Mesothelial cell of epicardium (in vitro differentiated cells): ENCODE data around the gene TPPP3. TPM values are rescaled to one million over a fixed set of nuclear protein-coding genes. Genes with fewer than 3 reads are reported as not detected.

Experiments
- DNase-seq, 2 experiments: peaks; one replicate each; pipeline ENCODE4 v3.0.0; 2021; ENCODE audit warnings: low spot score in 2 of 2; ENCODE audit not compliant: unreplicated experiment in 2 of 2
- H3K27ac Mint-ChIP-seq: 2 replicates; pipeline ENCODE4 v1.8.0; 2021; ENCODE audit warnings: mixed read lengths
- H3K27me3 Mint-ChIP-seq: 2 replicates; pipeline ENCODE4 v1.8.0; 2021; ENCODE audit warnings: low read depth, mixed read lengths
- H3K36me3 Mint-ChIP-seq: 2 replicates; pipeline ENCODE4 v1.8.0; 2021; ENCODE audit warnings: mixed read lengths
- H3K4me1 Mint-ChIP-seq: 2 replicates; pipeline ENCODE4 v1.8.0; 2021; ENCODE audit warnings: mixed read lengths
- H3K4me3 Mint-ChIP-seq: 2 replicates; pipeline ENCODE4 v1.8.0; 2021; ENCODE audit warnings: mild to moderate bottlenecking, moderate library complexity, mixed read lengths
- H3K9me3 Mint-ChIP-seq: 2 replicates; pipeline ENCODE4 v1.8.0; 2021; ENCODE audit warnings: mixed read lengths
- total RNA-seq: library from RNA; stranded (reverse); gene quantifications from 3 replicates; pipeline ENCODE4 v1.2.1, GENCODE V29; 2021
- TF ChIP-seq, protein P1 (sequence below): fragments of 200-600 bp; sonication (generic); IDR thresholded peaks from one replicate; pipeline ENCODE4 v1.5.0; 2021; ENCODE audit warnings: antibody characterized with exemption; ENCODE audit not compliant: unreplicated experiment

TPPP3 gene
- total RNA-seq, 1 donor from 2014 or later = 5.5 TPM

DNA sequence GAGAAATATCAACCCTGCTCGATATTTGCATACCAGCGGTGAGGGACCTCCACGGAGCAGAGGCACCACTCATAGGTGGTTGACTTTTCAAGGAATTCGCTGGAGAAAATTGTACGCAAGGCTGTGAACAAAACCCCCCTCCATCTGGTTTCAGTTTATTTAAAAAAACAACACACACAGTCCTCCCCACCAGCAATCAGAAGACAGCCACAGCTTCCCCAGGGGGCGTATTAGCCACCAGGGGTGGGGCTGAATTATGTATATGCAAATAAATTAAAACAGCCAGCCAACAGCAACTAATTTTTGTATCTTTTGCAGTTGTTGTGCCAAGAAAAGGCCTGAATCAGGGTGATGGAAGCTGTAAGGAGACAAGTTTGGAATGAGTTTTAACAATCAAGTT lies 31.8 kb upstream of the TPPP3 start:
- Mint-ChIP-seq H3K36me3 (no peaks in the 10 kb centered on the region), H3K27ac (no peak overlapping the region), H3K9me3 (no peaks in the 10 kb centered on the region), H3K27me3 (peaks cover 52% of the 10 kb centered on the region), H3K4me1 (peaks cover 19% of the 10 kb centered on the region), H3K4me3 (no peak overlapping the region)
- TF ChIP-seq, protein P1, sequence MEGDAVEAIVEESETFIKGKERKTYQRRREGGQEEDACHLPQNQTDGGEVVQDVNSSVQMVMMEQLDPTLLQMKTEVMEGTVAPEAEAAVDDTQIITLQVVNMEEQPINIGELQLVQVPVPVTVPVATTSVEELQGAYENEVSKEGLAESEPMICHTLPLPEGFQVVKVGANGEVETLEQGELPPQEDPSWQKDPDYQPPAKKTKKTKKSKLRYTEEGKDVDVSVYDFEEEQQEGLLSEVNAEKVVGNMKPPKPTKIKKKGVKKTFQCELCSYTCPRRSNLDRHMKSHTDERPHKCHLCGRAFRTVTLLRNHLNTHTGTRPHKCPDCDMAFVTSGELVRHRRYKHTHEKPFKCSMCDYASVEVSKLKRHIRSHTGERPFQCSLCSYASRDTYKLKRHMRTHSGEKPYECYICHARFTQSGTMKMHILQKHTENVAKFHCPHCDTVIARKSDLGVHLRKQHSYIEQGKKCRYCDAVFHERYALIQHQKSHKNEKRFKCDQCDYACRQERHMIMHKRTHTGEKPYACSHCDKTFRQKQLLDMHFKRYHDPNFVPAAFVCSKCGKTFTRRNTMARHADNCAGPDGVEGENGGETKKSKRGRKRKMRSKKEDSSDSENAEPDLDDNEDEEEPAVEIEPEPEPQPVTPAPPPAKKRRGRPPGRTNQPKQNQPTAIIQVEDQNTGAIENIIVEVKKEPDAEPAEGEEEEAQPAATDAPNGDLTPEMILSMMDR = no peak
- no peak for DNase-seq

DNA sequence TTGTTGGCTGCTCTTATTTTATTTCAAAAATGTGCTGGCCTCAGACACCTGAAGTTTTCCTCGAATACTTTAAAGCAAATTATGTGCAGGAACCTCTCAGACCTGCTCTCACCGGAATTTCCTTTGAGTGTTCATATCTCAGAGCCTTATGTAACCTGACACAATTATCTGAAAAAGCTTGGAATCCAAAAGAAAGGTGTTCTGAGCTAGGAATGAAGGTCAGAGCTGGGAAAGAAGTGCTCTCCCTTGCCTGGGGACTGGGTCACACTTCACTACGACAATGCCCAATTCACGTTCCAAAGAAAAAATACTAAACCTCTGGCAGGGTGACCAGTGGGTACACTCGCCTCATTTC lies 30.9 kb upstream of the TPPP3 start:
- Mint-ChIP-seq H3K9me3 (no peaks in the 10 kb centered on the region), H3K4me3 (no peak overlapping the region), H3K36me3 (no peaks in the 10 kb centered on the region), H3K4me1 (peaks cover 19% of the 10 kb centered on the region), H3K27ac (no peak overlapping the region), H3K27me3 (peaks cover 44% of the 10 kb centered on the region)
- TF ChIP-seq, protein P1 = no peak
- DNase-seq = no peak

DNA sequence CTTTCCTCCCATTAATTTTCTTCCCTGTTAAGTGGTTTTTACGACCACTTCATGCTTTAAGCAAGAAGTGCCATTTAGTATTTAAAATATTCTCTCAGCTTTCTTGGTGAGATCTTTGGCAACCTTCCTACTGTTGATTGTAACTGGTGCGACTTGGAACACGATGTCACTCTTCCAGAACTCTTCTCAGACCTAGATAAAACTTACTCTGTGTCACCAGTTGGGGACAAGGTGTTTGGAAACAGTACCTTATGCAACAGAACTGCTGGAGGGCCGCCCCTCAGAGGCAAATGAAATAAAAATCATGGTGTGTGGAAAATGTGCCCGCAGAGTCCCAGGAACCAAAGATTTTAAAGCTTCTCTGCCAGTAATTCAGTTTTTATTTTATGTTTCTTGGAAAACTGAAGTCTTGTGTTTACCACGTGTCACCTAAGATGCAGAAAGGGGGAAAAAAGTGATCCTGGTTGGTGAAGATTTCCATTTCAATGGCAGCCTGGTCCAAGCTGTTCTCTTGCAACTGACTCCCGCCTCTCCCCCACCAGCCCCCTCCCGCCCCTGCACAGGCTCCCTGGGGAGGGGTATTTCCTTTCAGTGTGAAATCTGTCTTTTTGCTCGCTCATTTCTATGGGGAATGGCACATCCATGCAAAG lies 30.4 kb upstream of the TPPP3 start:
- no peak overlapping the region for H3K27ac Mint-ChIP-seq
- no peaks in the 10 kb centered on the region for H3K9me3 Mint-ChIP-seq
- H3K4me3 Mint-ChIP-seq = no peak overlapping the region
- peaks cover 19% of the 10 kb centered on the region for H3K4me1 Mint-ChIP-seq
- H3K36me3 Mint-ChIP-seq = no peaks in the 10 kb centered on the region
- H3K27me3 Mint-ChIP-seq = peaks cover 39% of the 10 kb centered on the region
- no peak for DNase-seq
- TF ChIP-seq, protein P1 = no peak

DNA sequence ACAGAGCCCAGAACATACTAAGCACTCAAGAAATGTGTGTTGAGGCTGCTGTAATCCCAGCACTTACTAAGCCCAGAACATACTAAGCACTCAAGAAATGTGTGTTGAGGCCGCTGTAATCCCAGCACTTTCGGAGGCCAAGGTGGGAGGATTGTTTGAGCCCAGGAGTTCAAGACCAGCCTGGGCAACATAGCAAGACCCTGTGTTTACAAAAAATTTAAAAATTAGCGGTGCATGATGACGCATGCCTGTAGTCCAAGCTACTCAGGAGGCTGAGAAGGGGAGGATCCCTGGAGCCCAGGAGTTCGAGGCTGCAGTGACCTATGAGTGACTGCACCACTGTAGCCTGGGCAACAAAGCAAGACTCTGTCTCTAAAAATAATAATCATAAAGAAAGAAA lies 29.7 kb upstream of the TPPP3 start:
- H3K4me1 Mint-ChIP-seq = peaks cover 20% of the 10 kb centered on the region
- H3K27me3 Mint-ChIP-seq = peaks cover 32% of the 10 kb centered on the region
- no peak overlapping the region for H3K4me3 Mint-ChIP-seq
- no peak overlapping the region for H3K27ac Mint-ChIP-seq
- H3K9me3 Mint-ChIP-seq = no peaks in the 10 kb centered on the region
- no peak for DNase-seq
- H3K36me3 Mint-ChIP-seq = no peaks in the 10 kb centered on the region
- TF ChIP-seq, protein P1 = no peak

DNA sequence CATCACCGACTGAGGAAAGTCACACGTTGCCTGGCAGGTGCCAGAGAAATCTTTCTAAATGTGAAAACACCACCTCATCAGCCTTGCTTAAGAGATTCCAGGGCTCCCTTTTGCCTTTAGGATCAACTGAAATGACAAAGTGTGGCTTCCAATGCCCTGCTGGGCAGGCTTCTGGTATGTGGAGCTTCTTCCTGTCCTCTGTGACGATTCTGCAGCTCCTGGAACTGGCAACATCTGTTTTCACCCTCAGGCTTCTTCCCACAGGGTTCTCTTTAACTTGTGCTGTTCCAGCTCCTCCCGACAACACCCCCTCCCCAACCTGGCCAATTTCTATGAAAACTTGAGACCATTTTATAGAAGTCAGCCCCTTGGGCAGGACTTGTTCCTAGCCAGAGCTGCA lies 27.7 kb upstream of the TPPP3 start:
- H3K9me3 Mint-ChIP-seq = no peaks in the 10 kb centered on the region
- DNase-seq = no peak
- H3K27ac Mint-ChIP-seq = no peak overlapping the region
- no peak overlapping the region for H3K4me3 Mint-ChIP-seq
- H3K27me3 Mint-ChIP-seq = peaks cover 18% of the 10 kb centered on the region
- TF ChIP-seq, protein P1 = no peak
- H3K36me3 Mint-ChIP-seq = no peaks in the 10 kb centered on the region
- peaks cover 32% of the 10 kb centered on the region for H3K4me1 Mint-ChIP-seq

DNA sequence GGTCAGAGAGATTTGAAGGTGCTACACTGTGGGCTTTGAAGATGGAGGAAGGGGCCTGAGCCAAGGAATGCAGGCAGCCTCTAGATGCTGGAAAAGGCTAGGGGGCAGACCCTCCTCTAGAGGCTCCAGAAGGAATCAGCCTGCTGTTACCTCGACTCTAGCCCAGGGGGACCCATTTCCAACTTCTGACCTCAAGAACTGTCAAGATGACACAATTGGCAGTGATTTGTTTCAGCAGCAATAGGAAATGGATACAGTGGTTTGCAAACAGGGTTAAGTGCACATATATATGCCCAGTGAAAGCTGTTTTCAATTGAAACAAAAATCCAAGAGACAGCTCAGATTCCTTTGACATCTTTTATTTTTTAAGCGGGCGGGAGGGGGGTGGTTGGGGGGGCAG lies 26.6 kb upstream of the TPPP3 start:
- Mint-ChIP-seq H3K36me3 (no peaks in the 10 kb centered on the region), H3K4me1 (peaks cover 32% of the 10 kb centered on the region), H3K4me3 (no peak overlapping the region), H3K9me3 (no peaks in the 10 kb centered on the region), H3K27ac (no peak overlapping the region), H3K27me3 (peaks cover 9% of the 10 kb centered on the region)
- DNase-seq = no peak
- TF ChIP-seq, protein P1 = no peak
